AG04449 (cell line): ENCODE data around the gene TAF7.

Experiments
- CTCF ChIA-PET: fragments of 350-600 bp; formaldehyde crosslinking; extraction: SDS; loops from one replicate; lab custom pipeline; 2021; ENCODE audit warnings: antibody characterized with exemption; lab: Yijun Ruan, JAX
- POLR2A ChIA-PET: fragments of 400-600, 350-600 bp; formaldehyde crosslinking; extraction: SDS; loops from one replicate; lab custom pipeline; 2020; ENCODE audit warnings: antibody characterized with exemption, inconsistent platforms; lab: Yijun Ruan, JAX
- DNase-seq: peaks from one replicate; pipeline ENCODE4 v3.0.0-alpha.2; 2010; ENCODE audit warnings: low read depth, low spot score
- H3K4me3 ChIP-seq: 2 replicates; pipeline ENCODE4 v1.5.1; 2011; ENCODE audit warnings: low read depth, mild to moderate bottlenecking, control low read depth, low read length
- TF ChIP-seq, protein P1 (sequence below): IDR thresholded peaks from one replicate; pipeline ENCODE4 v1.5.1; 2011; ENCODE audit warnings: mild to moderate bottlenecking, moderate library complexity, low read length, control low read depth, inconsistent platforms; ENCODE audit not compliant: insufficient read depth; ENCODE audit errors: missing control alignments

TAF7 gene

DNA sequence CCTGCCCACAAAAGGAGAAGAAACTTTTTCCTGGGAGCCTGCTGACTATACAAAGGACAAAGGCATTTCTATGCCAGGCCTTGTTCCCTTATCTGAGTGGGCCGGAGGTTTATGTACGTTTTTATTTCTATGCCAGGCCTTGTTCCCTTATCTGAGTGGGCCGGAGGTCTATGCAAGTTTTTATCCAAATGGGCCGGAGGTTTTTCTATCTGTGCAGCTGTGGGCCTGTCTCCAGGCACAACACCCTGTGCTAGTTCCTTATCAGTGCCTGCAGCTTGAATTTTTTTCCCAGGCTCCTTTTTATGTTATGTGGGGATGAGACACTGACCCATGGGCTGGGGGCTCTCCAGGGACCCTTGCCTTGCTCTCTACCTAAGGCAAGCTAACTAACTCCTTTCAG lies 22.2 kb downstream of the TAF7 start:
- ChIA-PET CTCF (no interaction called here), POLR2A (no interaction called here)
- no peak for DNase-seq
- TF ChIP-seq, protein P1, sequence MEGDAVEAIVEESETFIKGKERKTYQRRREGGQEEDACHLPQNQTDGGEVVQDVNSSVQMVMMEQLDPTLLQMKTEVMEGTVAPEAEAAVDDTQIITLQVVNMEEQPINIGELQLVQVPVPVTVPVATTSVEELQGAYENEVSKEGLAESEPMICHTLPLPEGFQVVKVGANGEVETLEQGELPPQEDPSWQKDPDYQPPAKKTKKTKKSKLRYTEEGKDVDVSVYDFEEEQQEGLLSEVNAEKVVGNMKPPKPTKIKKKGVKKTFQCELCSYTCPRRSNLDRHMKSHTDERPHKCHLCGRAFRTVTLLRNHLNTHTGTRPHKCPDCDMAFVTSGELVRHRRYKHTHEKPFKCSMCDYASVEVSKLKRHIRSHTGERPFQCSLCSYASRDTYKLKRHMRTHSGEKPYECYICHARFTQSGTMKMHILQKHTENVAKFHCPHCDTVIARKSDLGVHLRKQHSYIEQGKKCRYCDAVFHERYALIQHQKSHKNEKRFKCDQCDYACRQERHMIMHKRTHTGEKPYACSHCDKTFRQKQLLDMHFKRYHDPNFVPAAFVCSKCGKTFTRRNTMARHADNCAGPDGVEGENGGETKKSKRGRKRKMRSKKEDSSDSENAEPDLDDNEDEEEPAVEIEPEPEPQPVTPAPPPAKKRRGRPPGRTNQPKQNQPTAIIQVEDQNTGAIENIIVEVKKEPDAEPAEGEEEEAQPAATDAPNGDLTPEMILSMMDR = no peak
- no peak overlapping the region for H3K4me3 ChIP-seq

DNA sequence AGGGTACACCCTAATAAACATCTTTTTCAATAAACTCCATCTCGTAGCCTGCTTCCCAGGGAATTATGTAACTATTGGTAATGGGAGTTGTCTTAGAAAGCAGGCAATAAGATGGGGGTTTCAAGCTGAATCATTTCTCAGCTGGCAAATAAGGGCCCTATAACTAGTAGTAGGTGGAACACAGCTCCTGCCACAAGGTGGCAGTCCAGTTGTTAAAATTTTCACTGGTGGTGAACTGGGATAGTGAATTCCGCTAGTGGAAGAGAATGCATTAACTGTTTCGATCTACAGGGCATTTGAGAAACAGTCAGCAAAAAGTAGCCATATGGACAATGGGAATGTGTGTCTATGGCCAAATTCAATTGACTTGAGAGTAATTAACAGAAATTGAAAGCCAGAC lies 47.7 kb downstream of the TAF7 start:
- POLR2A ChIA-PET = no interaction called here
- no peak overlapping the region for H3K4me3 ChIP-seq
- CTCF ChIA-PET = interaction anchor here (0.6 kb wide), 1 partner anchor 47 kb away, joined by 4 read pairs; no protein-coding TSS in a partner anchor
- DNase-seq = no peak
- TF ChIP-seq, protein P1 = no peak

DNA sequence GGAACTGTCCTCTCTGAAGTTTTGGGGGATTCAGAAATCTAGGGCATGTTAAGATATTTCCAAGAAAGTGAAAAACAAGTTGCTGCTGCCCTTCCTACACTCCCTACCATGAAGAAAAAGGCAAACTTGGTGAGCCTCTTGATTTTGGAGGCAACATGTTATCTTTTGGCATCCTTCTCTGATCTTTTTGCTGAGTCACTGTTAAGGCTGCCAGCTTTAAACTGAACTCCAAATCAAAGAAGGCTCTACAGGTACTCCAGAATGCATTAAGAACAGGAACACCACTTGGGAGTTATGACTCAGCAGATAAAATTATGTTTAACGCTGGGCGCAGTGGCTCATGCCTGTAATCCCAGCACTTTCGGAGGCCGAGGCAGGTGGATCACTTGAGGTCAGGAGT lies 51.4 kb downstream of the TAF7 start:
- no peak overlapping the region for H3K4me3 ChIP-seq
- DNase-seq = no peak
- ChIA-PET POLR2A (no interaction called here), CTCF (no interaction called here)
- TF ChIP-seq, protein P1 = no peak
